ENCODE data around the gene B3GNT3.
"Not testable (repeated sequence)": the region's sequence is repeated elsewhere in the genome, so short reads cannot be mapped to it uniquely, and the experiment has no call there.

Gene B3GNT3

GRCh38 chr19:17778251-17778967, 16.5 kb upstream of the B3GNT3 start:
- Histone ChIP-seq H3K4me3 (ENCODE audit: low read length) (no peak overlapping the region), H3F3A (ENCODE audit: insufficient read depth, low read length) (no peaks in the 10 kb centered on the region), H3K9ac (ENCODE audit: low read length) (no peak overlapping the region), H4K20me1 (ENCODE audit: insufficient read depth, low read length) (no peaks in the 10 kb centered on the region), H3K4me1 (ENCODE audit: low read length) (no peaks in the 10 kb centered on the region), H3K9me3 (replicated peaks; ENCODE audit: insufficient read depth, low read length) (no peaks in the 10 kb centered on the region), H3K79me2 (ENCODE audit: low read length) (no peaks in the 10 kb centered on the region), H2AFZ (ENCODE audit: low read length) (no peak overlapping the region), H3K4me2 (ENCODE audit: low read depth, low read length) (no peak overlapping the region), H3K9me2 (replicated peaks; ENCODE audit: insufficient read depth, low read length) (no peaks in the 10 kb centered on the region), H3K27ac (ENCODE audit: low read length) (no peak overlapping the region), H3K27me3 (replicated peaks; ENCODE audit: insufficient read depth, low read length) (no peaks in the 10 kb centered on the region), H3K36me3 (replicated peaks; ENCODE audit: insufficient read depth, low read length) (no peaks in the 10 kb centered on the region)
- no peak for TF ChIP-seq CTCF (IDR thresholded peaks at IDR 0.05; ENCODE audit: low read length)
- TF ChIP-seq EZH2 (optimal IDR thresholded peaks at IDR 0.05; ENCODE audit: low read depth, low read length): no peak
- no peak for TF ChIP-seq EZH2phosphoT487 (IDR thresholded peaks at IDR 0.05; ENCODE audit: low read length)
- no peak for DNase-seq

- TF ChIP-seq CTCF (IDR thresholded peaks at IDR 0.05; ENCODE audit: low read length) (no peak), EZH2 (optimal IDR thresholded peaks at IDR 0.05; ENCODE audit: low read depth, low read length) (no peak), EZH2phosphoT487 (IDR thresholded peaks at IDR 0.05; ENCODE audit: low read length) (no peak)
- H3K27ac ChIP-seq (ENCODE audit: low read length): no peak overlapping the region
Measured at GRCh38 chr19:17778968-17779929, 15.7 kb upstream of the B3GNT3 start.

GRCh38 chr19:17780781-17781180, 14.2 kb upstream of the B3GNT3 start:
- Histone ChIP-seq H3K9me3 (replicated peaks; ENCODE audit: insufficient read depth, low read length) (no peaks in the 10 kb centered on the region), H3K9me2 (replicated peaks; ENCODE audit: insufficient read depth, low read length) (no peaks in the 10 kb centered on the region), H3K4me2 (ENCODE audit: low read depth, low read length) (no peak overlapping the region), H3K4me1 (ENCODE audit: low read length) (no peaks in the 10 kb centered on the region), H3K9ac (ENCODE audit: low read length) (no peak overlapping the region), H3K27me3 (replicated peaks; ENCODE audit: insufficient read depth, low read length) (no peaks in the 10 kb centered on the region), H4K20me1 (ENCODE audit: insufficient read depth, low read length) (no peaks in the 10 kb centered on the region), H3K27ac (ENCODE audit: low read length) (no peak overlapping the region), H3K4me3 (ENCODE audit: low read length) (no peak overlapping the region), H2AFZ (ENCODE audit: low read length) (no peak overlapping the region), H3K36me3 (replicated peaks; ENCODE audit: insufficient read depth, low read length) (no peaks in the 10 kb centered on the region), H3K79me2 (ENCODE audit: low read length) (no peaks in the 10 kb centered on the region), H3F3A (ENCODE audit: insufficient read depth, low read length) (no peaks in the 10 kb centered on the region)
- TF ChIP-seq EZH2phosphoT487 (IDR thresholded peaks at IDR 0.05; ENCODE audit: low read length) (no peak), EZH2 (optimal IDR thresholded peaks at IDR 0.05; ENCODE audit: low read depth, low read length) (no peak), CTCF (IDR thresholded peaks at IDR 0.05; ENCODE audit: low read length) (no peak)
- no peak for DNase-seq

More at GRCh38 chr19:17778968-17779929, 15.7 kb upstream of the B3GNT3 start:
- no peaks in the 10 kb centered on the region for H3F3A ChIP-seq (ENCODE audit: insufficient read depth, low read length)
- H4K20me1 ChIP-seq (ENCODE audit: insufficient read depth, low read length): no peaks in the 10 kb centered on the region
- H3K4me2 ChIP-seq (ENCODE audit: low read depth, low read length): no peak overlapping the region
- H3K4me3 ChIP-seq (ENCODE audit: low read length): no peak overlapping the region
- no peak overlapping the region for H3K9ac ChIP-seq (ENCODE audit: low read length)
- no peaks in the 10 kb centered on the region for H3K27me3 ChIP-seq (replicated peaks; ENCODE audit: insufficient read depth, low read length)
- H2AFZ ChIP-seq (ENCODE audit: low read length): no peak overlapping the region
- no peaks in the 10 kb centered on the region for H3K4me1 ChIP-seq (ENCODE audit: low read length)
- no peaks in the 10 kb centered on the region for H3K79me2 ChIP-seq (ENCODE audit: low read length)
- no peaks in the 10 kb centered on the region for H3K36me3 ChIP-seq (replicated peaks; ENCODE audit: insufficient read depth, low read length)
- DNase-seq: no peak
- H3K9me2 ChIP-seq (replicated peaks; ENCODE audit: insufficient read depth, low read length): no peaks in the 10 kb centered on the region
- H3K9me3 ChIP-seq (replicated peaks; ENCODE audit: insufficient read depth, low read length): no peaks in the 10 kb centered on the region

- H3K9me3 ChIP-seq (replicated peaks; ENCODE audit: insufficient read depth, low read length); H3K9me2 ChIP-seq (replicated peaks; ENCODE audit: insufficient read depth, low read length); H2AFZ ChIP-seq (ENCODE audit: low read length); H3F3A ChIP-seq (ENCODE audit: insufficient read depth, low read length); H3K36me3 ChIP-seq (replicated peaks; ENCODE audit: insufficient read depth, low read length); H3K4me1 ChIP-seq (ENCODE audit: low read length); H3K4me3 ChIP-seq (ENCODE audit: low read length); H4K20me1 ChIP-seq (ENCODE audit: insufficient read depth, low read length); H3K27ac ChIP-seq (ENCODE audit: low read length); H3K9ac ChIP-seq (ENCODE audit: low read length); DNase-seq; H3K4me2 ChIP-seq (ENCODE audit: low read depth, low read length); H3K27me3 ChIP-seq (replicated peaks; ENCODE audit: insufficient read depth, low read length); H3K79me2 ChIP-seq (ENCODE audit: low read length): not testable (repeated sequence)
Measured at GRCh38 chr19:17783721-17784120, 11.2 kb upstream of the B3GNT3 start.

Data from MM.1S (cell line).